GM12873 (cell line): ENCODE results near the gene GDF11.

Experiments used
- CTCF ChIP-seq: IDR thresholded peaks from 2 replicates; pipeline ENCODE4 v1.5.1; 2012; ENCODE audit warnings: low read depth, mild to moderate bottlenecking, moderate library complexity, low read length, control low read depth; ENCODE audit not compliant: insufficient read depth; ENCODE audit errors: missing control alignments

Gene GDF11

GRCh38 chr12:55733858-55734257 lies 9.1 kb upstream of the GDF11 start:
- no peak for TF ChIP-seq CTCF

GRCh38 chr12:55734595-55734994 lies 8.3 kb upstream of the GDF11 start:
- TF ChIP-seq CTCF = no peak

GRCh38 chr12:55736076-55736475 lies 6.8 kb upstream of the GDF11 start:
- TF ChIP-seq CTCF = no peak

DNA sequence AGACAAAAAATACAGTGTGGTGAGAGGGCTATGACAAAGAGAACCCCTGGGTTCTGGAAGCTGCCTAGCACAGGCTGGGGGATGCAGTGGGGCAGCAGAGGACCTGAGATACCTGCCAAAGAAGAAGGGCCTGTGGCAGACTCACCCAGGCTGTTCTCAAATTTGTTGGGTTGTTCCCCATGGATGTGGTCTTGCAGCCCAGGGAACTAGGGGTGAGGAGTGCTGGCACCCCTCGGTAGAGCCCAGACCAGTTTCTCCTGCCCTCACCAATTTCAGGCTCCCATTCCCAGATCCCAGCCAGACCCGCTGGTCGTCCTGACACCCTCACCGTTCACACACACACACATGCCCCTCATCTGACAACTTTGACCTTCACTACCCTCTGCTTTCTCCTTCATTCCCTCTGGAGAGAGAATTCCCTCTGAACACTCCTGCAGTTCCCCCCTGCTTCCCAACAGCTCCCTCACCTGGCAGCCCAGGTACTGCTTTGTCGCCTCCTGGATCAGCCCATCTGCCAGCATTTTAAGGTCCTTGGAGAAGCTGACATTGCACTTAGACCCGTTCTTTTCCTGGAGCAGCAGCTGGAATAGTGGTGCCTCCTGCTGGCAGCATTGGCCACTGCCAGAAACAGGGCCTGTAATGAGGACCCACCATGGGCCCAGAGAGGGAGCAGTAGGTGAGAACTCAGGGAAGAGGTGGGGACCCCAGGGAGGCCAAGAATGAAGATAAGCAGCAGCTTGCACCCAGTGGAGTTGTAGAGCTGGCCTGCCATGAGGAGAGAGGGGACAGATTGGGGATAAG lies 5.9 kb upstream of the GDF11 start:
- peak; percentile 86 for TF ChIP-seq CTCF

DNA sequence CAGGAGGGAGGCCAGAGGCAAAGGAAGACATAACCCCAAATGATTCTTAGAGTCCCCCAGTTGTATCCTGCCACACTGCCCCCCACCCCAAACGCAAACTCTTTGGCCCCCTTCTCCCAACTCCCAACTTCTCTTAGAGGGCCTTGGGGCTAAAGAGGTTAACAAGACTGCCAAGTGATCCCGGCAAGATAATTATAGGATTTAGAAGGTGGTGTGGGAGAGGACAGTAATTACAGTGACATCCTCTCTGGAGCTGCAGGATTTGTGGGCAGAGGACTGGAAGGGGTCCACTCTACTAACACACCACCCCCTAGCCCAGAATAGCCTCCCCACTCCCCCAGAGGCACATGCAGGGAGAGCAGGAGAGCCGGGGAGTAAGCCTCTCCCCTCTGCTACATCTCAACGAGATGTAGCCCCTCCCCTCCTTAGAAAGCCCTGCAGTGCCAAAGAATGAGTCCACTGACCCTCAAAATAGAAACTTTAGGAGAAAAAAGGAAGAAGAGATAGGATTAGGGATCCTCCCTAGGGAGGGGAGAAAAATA lies 5.3 kb upstream of the GDF11 start:
- peak; percentile 16 for TF ChIP-seq CTCF

GRCh38 chr12:55738123-55739024 lies 4.5 kb upstream of the GDF11 start:
- peak; percentile 66 for TF ChIP-seq CTCF

- TF ChIP-seq CTCF = no peak
These were observed 3.9 kb upstream of the GDF11 start for GRCh38 chr12:55739025-55739378.
